Erythroblast (primary cell): ENCODE measurements around the gene FGF14.

Experiments
- GATA1 ChIP-seq: IDR thresholded peaks from 2 replicates; pipeline ENCODE4 v1.6.1; 2011; ENCODE audit warnings: low read depth, mild to moderate bottlenecking, control low read depth, low read length, moderate library complexity
- POLR2A ChIP-seq: IDR thresholded peaks from 2 replicates; pipeline ENCODE4 v1.6.1; 2011; ENCODE audit warnings: mild to moderate bottlenecking, low read length

GRCh38 chr13:101697745-101698144 lies 704.1 kb downstream of the FGF14 start:
- no peak for TF ChIP-seq POLR2A
- no peak for TF ChIP-seq GATA1
